ENCODE results near the gene TAF3. TPM values are rescaled to one million over a fixed set of nuclear protein-coding genes. Genes with fewer than 3 reads are reported as not detected.

Gene TAF3
- total RNA-seq, 1 donor from 2014 or later = 9.1 TPM

DNA sequence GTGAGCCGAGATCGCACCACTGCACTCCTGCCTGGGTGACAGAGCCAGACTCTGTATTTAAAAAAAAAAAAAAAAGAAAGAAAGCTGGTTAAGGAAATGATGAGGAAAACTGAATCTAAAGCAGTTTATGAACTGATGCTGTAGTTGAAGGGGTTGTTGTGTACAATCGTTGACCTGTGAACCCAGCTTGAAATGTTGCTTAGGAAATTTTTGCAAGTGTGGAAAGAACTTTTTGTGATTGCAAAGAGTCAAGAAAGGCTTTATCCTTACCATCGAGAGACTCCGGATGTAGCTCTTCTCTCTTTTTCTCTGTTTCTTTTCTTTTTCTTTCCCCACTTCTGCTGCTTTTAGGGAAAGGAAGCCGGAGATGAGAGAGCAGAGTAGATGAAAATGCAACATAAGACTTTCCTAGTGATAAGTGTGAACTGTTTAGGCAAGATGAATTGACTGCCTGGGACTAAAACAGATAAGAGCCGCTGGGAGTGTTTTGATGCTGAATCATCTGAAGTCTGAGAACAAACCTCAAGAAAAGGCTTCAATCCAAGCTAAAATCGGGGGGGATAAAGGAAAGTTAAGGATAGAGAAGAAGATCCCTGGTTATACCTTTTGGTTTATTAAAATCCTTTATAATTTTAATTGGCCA, 69.0 kb downstream of the TAF3 start:
- H3K4me1 Mint-ChIP-seq (ENCODE audit: unreplicated experiment) = peaks cover 11% of the 10 kb centered on the region
- H3K9me3 Mint-ChIP-seq (ENCODE audit: unreplicated experiment) = no peaks in the 10 kb centered on the region
- TF ChIP-seq, protein P1, sequence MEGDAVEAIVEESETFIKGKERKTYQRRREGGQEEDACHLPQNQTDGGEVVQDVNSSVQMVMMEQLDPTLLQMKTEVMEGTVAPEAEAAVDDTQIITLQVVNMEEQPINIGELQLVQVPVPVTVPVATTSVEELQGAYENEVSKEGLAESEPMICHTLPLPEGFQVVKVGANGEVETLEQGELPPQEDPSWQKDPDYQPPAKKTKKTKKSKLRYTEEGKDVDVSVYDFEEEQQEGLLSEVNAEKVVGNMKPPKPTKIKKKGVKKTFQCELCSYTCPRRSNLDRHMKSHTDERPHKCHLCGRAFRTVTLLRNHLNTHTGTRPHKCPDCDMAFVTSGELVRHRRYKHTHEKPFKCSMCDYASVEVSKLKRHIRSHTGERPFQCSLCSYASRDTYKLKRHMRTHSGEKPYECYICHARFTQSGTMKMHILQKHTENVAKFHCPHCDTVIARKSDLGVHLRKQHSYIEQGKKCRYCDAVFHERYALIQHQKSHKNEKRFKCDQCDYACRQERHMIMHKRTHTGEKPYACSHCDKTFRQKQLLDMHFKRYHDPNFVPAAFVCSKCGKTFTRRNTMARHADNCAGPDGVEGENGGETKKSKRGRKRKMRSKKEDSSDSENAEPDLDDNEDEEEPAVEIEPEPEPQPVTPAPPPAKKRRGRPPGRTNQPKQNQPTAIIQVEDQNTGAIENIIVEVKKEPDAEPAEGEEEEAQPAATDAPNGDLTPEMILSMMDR (IDR thresholded peaks at IDR 0.05) = no peak
- no peaks in the 10 kb centered on the region for H3K27me3 Mint-ChIP-seq (ENCODE audit: unreplicated experiment)
- H3K36me3 Mint-ChIP-seq (ENCODE audit: unreplicated experiment) = no peaks in the 10 kb centered on the region
- no peak for DNase-seq (ENCODE audit: extremely low spot score, unreplicated experiment)
- no peak overlapping the region for H3K27ac Mint-ChIP-seq (ENCODE audit: unreplicated experiment)
- H3K4me3 Mint-ChIP-seq (ENCODE audit: unreplicated experiment) = no peak overlapping the region

DNA sequence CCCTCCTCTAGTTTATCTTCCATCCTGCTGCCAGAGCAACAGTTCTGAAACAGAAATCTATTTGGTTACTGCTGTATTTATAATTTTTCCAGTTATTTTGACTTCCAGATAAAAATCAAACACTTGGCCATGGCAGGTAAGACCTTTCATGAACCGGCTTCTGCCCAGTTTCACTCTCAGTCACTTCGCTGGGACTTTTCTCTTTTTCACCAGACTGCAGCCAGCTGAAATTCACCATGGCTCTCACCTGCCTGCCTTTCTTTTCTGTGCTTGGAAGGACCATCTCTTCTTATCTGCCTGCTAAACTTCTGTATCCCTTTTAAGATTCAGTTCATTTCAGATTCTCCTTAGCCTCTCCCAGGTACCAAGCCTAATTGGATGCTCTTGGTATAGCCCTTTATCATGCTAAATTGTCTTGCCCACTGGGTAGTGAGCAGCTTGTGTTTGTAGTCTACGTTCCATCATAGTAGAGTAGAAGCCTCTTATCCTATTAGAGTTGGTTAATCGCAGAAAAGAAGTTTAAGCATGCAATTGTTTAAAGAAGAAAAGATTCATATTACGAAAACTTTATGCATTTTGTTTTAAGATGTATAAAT, 71.7 kb downstream of the TAF3 start:
- no peak overlapping the region for H3K4me3 Mint-ChIP-seq (ENCODE audit: unreplicated experiment)
- TF ChIP-seq, protein P1 (IDR thresholded peaks at IDR 0.05) = no peak
- no peaks in the 10 kb centered on the region for H3K36me3 Mint-ChIP-seq (ENCODE audit: unreplicated experiment)
- peaks cover 14% of the 10 kb centered on the region for H3K4me1 Mint-ChIP-seq (ENCODE audit: unreplicated experiment)
- H3K27ac Mint-ChIP-seq (ENCODE audit: unreplicated experiment) = no peak overlapping the region
- no peaks in the 10 kb centered on the region for H3K27me3 Mint-ChIP-seq (ENCODE audit: unreplicated experiment)
- no peak for DNase-seq (ENCODE audit: extremely low spot score, unreplicated experiment)
- no peaks in the 10 kb centered on the region for H3K9me3 Mint-ChIP-seq (ENCODE audit: unreplicated experiment)

DNA sequence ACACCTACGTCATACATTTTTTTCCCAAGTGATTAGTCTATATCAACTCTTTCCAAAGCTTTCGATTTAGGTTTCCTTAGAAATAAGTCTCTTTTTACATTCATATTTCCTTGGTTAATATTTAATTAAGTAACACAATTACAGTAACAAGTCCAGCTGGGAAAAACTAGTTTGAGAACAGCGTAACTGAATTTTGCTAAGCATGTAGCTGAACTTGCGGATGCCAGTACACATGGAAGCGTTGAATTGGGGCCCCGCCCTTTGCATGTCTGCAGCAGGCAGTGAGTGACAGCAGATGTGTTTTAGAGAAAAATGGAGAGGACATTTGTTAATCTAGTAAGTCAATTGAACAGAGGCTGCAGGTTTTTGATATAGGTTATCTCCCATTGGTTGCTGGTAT, 72.5 kb downstream of the TAF3 start:
- Mint-ChIP-seq H3K4me3 (ENCODE audit: unreplicated experiment) (no peak overlapping the region), H3K36me3 (ENCODE audit: unreplicated experiment) (no peaks in the 10 kb centered on the region), H3K9me3 (ENCODE audit: unreplicated experiment) (no peaks in the 10 kb centered on the region), H3K27me3 (ENCODE audit: unreplicated experiment) (no peaks in the 10 kb centered on the region), H3K4me1 (ENCODE audit: unreplicated experiment) (peaks cover 15% of the 10 kb centered on the region), H3K27ac (ENCODE audit: unreplicated experiment) (no peak overlapping the region)
- TF ChIP-seq, protein P1 (IDR thresholded peaks at IDR 0.05) = no peak
- DNase-seq (ENCODE audit: extremely low spot score, unreplicated experiment) = no peak

DNA sequence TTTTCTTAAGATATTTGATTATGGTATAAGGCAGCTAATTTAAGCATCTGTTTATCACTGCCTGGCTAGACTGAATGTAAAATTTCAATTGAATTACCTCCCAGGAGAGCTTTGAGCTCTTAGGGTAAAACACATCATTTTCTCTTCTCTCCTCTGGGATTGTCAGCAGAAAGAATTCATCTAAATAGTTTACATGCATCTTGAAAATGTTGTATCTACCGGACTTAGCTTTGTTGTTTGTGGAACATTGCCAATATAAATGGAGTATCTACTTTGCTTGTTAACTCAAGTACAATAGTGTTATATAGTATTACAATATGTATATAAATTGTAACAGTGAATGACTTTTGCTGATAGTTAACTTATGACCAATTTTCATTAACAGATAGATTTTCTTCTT, 73.3 kb downstream of the TAF3 start:
- peaks cover 15% of the 10 kb centered on the region for H3K4me1 Mint-ChIP-seq (ENCODE audit: unreplicated experiment)
- DNase-seq (ENCODE audit: extremely low spot score, unreplicated experiment) = no peak
- no peaks in the 10 kb centered on the region for H3K27me3 Mint-ChIP-seq (ENCODE audit: unreplicated experiment)
- TF ChIP-seq, protein P1 (IDR thresholded peaks at IDR 0.05) = no peak
- no peak overlapping the region for H3K4me3 Mint-ChIP-seq (ENCODE audit: unreplicated experiment)
- H3K9me3 Mint-ChIP-seq (ENCODE audit: unreplicated experiment) = no peaks in the 10 kb centered on the region
- no peak overlapping the region for H3K27ac Mint-ChIP-seq (ENCODE audit: unreplicated experiment)
- H3K36me3 Mint-ChIP-seq (ENCODE audit: unreplicated experiment) = peaks cover under 1% of the 10 kb centered on the region

DNA sequence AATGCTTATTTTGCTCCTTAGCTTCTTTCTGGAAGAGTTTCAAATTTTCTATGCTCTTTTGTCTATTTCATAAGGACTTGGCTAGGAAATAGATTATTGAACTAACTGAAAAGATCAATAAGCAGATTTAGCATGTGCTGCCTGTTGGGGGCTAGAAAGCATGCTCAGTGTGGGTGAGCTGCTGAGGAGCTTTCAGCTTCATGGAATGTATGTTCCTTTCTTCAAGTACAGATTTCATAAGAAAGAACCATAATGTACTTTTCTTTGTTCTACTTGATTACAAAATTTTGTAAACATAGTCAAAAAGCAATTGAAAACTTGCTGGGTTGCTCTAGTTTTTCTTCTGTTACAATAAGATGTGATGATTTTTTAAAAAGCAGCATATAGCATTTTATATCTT, 73.8 kb downstream of the TAF3 start:
- no peak for DNase-seq (ENCODE audit: extremely low spot score, unreplicated experiment)
- no peak overlapping the region for H3K4me3 Mint-ChIP-seq (ENCODE audit: unreplicated experiment)
- H3K9me3 Mint-ChIP-seq (ENCODE audit: unreplicated experiment) = no peaks in the 10 kb centered on the region
- peaks cover 5% of the 10 kb centered on the region for H3K36me3 Mint-ChIP-seq (ENCODE audit: unreplicated experiment)
- no peaks in the 10 kb centered on the region for H3K27me3 Mint-ChIP-seq (ENCODE audit: unreplicated experiment)
- H3K4me1 Mint-ChIP-seq (ENCODE audit: unreplicated experiment) = peaks cover 15% of the 10 kb centered on the region
- TF ChIP-seq, protein P1 (IDR thresholded peaks at IDR 0.05) = no peak
- no peak overlapping the region for H3K27ac Mint-ChIP-seq (ENCODE audit: unreplicated experiment)

All from osteocyte (in vitro differentiated cells).